HG03442 (cell line): ENCODE measurements around the gene MRPL24.
"Not testable (repeated sequence)": the region's sequence is repeated elsewhere in the genome, so short reads cannot be mapped to it uniquely, and the experiment has no call there.

ENCODE experiments used
- ATAC-seq: cut with Tn5 transposase; IDR thresholded peaks from one replicate; pipeline ENCODE4 v1.9.1; 2021; ENCODE audit warnings: mild to moderate bottlenecking, moderate library complexity; ENCODE audit not compliant: unreplicated experiment

The MRPL24 gene

GRCh38 chr1:156740741-156741480 is at the start of gene MRPL24:
TSS of gene MRPL24 (minus strand) at chr1:156741088. CDS start at chr1:156738704, 2,384 bp downstream.
- ATAC-seq, result peak; percentile 83

GRCh38 chr1:156789621-156790318 is 48.9 kb upstream of the MRPL24 start:
- no peak for ATAC-seq

GRCh38 chr1:156788136-156788535 is 47.2 kb upstream of the MRPL24 start:
- no peak for ATAC-seq

- no peak for ATAC-seq
Observed at GRCh38 chr1:156786640-156787039, 45.8 kb upstream of the MRPL24 start.

GRCh38 chr1:156785458-156785857 is 44.6 kb upstream of the MRPL24 start:
- ATAC-seq, result no peak

DNA sequence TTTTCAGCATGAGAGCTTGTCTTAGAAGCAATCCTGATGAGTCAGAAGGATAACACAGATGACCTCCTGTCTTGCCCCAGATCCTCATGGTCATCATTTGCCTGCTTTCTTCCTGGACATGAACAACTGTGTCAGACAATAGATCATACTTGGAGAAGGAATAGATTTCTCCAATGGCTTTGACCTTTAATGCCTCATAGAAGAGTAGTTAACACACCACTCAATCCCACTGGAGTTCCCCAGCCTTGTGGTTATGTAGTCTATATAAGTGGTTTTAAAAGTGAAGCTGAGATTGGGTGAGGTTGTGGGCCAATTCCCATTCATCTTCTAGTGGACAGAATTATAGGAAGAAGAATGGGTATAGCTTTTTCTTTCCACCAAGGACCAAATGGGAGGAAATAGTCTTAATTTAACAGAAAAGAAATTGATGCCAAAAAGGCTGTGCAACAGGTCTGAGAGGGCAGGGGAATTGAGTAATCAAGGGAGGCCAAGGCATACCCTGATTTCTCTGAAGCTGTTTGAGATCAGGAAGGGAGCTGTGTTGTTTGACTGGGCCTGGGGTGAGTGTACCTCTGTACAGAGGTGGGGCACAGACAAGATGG is 40.8 kb upstream of the MRPL24 start:
- no peak for ATAC-seq

DNA sequence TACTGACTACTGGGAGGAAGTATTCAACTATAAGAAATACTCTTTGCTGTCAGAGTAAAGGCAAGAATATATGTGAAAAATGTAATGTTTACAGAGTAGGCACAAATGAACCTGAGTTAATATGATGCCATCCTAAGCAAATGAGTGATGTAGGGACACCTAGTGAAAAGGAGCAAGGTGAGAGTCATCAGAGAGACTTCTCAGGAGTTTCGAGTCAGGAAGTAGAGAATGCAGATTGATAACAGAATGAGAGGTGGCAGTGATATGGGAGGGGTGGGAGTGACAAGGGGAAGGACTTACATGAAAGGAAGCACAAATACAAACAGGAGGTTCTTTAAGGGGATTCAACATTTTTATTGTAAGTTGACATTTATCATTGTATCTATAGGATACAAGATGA is 36.7 kb upstream of the MRPL24 start:
- no peak for ATAC-seq

DNA sequence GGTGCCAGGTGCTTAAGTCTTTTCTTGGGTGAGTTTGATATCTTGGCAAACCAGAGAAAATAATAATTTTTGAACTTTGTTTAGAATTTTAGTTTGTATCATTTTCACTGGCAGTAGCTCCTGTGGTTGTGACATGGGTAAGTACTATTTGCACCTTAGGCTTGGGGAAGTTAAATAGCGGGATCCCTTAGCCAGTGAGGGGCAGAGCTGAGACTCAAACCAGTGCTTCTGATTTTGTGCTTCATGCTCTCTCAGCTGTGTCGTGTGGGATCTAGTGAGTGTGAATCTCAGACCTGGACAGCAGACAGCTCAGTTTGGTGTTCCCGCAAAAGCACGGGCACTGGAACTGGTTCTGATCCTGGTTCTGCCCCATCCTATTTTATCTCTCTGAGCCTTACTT is 36.1 kb upstream of the MRPL24 start:
- ATAC-seq, result no peak

DNA sequence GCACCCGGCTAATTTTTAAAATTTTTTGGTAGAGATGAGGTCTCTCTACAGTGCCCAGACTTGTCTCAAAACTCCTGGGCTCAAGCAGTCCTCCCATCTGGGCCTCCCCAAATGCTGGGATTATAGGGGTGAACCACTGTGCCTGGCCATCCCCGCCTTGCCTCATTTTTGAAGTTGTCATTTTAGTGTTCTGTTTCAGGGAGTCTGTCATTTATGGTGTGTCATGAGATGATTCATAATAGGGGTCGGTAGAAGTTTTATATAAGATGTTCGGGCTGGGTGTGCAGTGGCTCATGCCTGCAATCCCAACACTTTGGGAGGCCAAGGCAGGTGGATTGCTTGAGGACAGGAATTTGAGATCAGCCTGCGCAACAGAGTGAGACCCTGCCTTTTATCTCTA is 34.9 kb upstream of the MRPL24 start:
- no peak for ATAC-seq

- no peak for ATAC-seq
Observed at GRCh38 chr1:156773607-156774006, 32.7 kb upstream of the MRPL24 start.

GRCh38 chr1:156772728-156773497 is 32.0 kb upstream of the MRPL24 start:
- no peak for ATAC-seq

DNA sequence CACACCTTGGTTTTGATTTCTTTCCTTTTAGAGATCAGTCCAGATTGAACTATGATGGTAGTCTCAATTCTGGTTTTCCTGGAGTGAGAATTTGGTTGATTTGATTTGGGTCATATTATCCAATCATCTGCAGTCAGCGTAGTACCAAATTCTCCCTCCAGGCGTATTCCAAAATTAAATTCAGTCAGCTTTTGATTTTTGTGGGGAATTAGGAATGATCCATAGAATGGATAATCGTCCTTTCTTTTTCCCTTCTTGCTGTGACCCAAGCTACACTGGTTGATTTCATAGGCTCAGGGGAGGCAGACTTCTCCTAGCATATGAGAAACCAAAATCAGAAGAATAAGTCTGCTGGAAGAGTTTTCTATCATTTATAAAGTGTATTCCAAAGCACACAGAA is 31.3 kb upstream of the MRPL24 start:
- ATAC-seq, result no peak

DNA sequence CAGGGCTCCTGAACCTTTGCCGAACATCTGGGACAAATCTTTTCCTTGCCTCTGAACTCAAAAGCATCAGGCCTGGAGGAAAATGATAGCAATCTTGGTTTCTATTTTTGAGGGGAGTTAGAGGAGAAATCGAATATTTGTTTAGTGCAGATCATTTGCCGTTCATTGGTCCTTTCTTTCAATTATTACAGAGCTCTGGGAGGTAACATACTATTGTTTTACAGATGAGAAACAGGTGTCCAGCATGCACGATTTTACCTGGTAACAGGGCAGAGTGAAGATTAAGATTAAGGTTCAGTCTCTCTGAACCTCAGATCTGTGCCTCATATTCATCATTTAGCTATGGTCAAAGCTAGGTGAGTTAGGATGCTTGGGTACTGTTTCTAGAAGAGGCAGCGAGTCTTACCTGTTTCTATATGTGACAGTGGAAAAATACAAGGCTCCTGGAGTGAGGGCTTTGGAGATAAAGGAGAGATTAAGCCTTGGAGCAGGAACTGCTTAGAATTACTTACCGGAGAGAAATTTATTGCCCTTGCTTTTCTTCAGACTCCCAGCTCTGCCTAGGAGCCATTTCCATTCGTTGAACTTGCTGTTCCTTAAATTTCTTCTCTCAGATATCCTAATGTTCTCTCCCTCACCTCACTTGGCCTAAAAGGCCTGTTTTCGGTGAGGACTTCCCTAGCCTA is 27.9 kb upstream of the MRPL24 start:
- no peak for ATAC-seq

DNA sequence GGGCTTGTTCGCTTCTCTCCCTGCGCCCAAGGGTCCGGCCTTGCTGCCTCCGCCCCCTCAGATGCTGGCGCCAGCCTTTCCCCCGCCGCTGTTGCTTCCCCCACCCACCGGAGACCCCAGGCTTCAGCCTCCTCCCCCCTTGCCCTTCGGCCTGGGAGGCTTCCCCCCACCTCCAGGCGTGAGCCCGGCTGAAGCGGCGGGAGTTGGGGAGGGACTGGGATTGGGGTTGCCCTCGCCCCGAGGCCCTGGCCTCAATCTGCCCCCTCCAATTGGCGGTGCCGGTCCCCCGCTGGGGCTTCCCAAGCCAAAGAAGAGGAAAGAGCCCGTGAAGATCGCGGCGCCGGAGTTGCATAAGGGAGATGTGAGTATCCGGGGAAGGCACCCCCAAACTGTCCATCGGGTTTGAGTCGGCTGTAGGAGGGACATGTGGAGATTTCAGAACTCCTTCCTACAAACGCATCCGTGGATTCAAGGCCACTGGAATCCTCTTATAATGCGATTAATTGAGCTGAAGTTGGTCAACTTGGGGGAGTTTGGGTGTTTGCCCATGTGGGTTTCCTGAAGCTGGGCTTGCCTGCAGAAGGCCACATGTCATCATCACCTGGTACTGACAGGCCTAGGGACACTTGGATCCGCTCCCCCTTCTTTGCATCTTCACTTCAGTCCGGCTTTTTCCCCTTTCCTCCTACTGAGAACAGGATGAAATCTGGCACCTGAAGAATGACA is 27.2 kb upstream of the MRPL24 start:
- ATAC-seq, result no peak

GRCh38 chr1:156767101-156767878 is 26.4 kb upstream of the MRPL24 start, which contains the start of gene PRCC:
TSS of gene PRCC (plus strand) at chr1:156767535. CDS start at chr1:156767772, 237 bp downstream.
- peak; percentile 91 for ATAC-seq

GRCh38 chr1:156766298-156767100 is 25.6 kb upstream of the MRPL24 start:
- peak; percentile 6 for ATAC-seq

DNA sequence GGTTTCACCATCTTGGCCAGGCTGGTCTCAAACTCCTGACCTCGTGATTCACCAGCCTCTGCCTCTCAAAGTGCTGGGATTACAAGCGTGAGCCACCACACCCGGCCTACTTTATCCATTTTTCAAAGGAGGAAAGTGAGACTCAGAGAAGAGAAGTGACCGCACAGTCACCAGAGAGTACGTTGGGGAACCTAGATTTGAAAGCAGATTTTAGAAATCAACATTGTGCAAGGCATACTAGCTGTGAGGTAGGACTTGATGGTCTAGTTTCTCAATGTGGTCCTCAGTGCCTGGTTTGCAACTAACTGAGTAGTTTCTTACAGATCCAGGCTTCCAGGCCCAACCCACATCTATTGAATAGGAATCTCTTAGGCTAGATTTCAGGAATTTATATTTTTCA is 24.8 kb upstream of the MRPL24 start:
- ATAC-seq, result no peak

GRCh38 chr1:156765136-156765535 is 24.2 kb upstream of the MRPL24 start:
- not testable (repeated sequence) for ATAC-seq

GRCh38 chr1:156760796-156761104 is 19.9 kb upstream of the MRPL24 start:
- ATAC-seq, result no peak
